Stomach smooth muscle (tissue), 2 donors: ENCODE results near the gene TM9SF2.

ENCODE experiments used
- H3K27ac ChIP-seq: one replicate; pipeline ENCODE4 v1.7.0; 2013; ENCODE audit warnings: mild to moderate bottlenecking, low read length, inconsistent platforms
- H3K27me3 ChIP-seq, 2 donors: one replicate each; pipeline ENCODE4 v1.7.0; 2013; ENCODE audit warnings: low read length in 2 of 2; ENCODE audit not compliant: insufficient read depth in 2 of 2, control insufficient read depth in 1 of 2
- H3K36me3 ChIP-seq, 2 donors: one replicate each; pipeline ENCODE4 v1.7.0; 2013; ENCODE audit warnings: low read length in 2 of 2; ENCODE audit not compliant: control insufficient read depth in 2 of 2, insufficient read depth in 2 of 2
- H3K4me1 ChIP-seq: one replicate; pipeline ENCODE4 v1.7.0; 2013; ENCODE audit warnings: low read length; ENCODE audit not compliant: control insufficient read depth, insufficient read depth
- H3K4me3 ChIP-seq, 2 donors: one replicate each; pipeline ENCODE4 v1.7.0; 2013; ENCODE audit warnings: low read length in 2 of 2
- H3K9ac ChIP-seq, 2 donors: one replicate each; pipeline ENCODE4 v1.7.0; 2013; ENCODE audit warnings: low read length in 2 of 2, mild to moderate bottlenecking in 1 of 2
- H3K9me3 ChIP-seq, 2 donors: one replicate each; pipeline ENCODE4 v1.7.0; 2013; ENCODE audit warnings: low read length in 2 of 2; ENCODE audit not compliant: control insufficient read depth in 2 of 2
- donor health status: healthy.
- donor health status: Pancreatic carcinoma.

The TM9SF2 gene

GRCh38 chr13:99577934-99578917 lies 77.0 kb downstream of the TM9SF2 start:
- H3K9me3 ChIP-seq = no peaks in the 10 kb centered on the region
- H3K36me3 ChIP-seq = no peaks in the 10 kb centered on the region
- no peak overlapping the region for H3K27ac ChIP-seq
- no peak overlapping the region for H3K9ac ChIP-seq
- H3K4me3 ChIP-seq = no peak overlapping the region
- peaks cover 2% of the 10 kb centered on the region for H3K4me1 ChIP-seq
- H3K27me3 ChIP-seq = no peaks in the 10 kb centered on the region

- Histone ChIP-seq H3K9me3 (no peaks in the 10 kb centered on the region), H3K36me3 (no peaks in the 10 kb centered on the region), H3K4me1 (peaks cover 2% of the 10 kb centered on the region), H3K27me3 (no peaks in the 10 kb centered on the region), H3K27ac (no peak overlapping the region), H3K9ac (no peak overlapping the region), H3K4me3 (no peak overlapping the region)
Observed at GRCh38 chr13:99580500-99581268, 79.4 kb downstream of the TM9SF2 start.

- Histone ChIP-seq H3K9ac (no peak overlapping the region), H3K27ac (no peak overlapping the region), H3K4me3 (no peak overlapping the region), H3K27me3 (no peaks in the 10 kb centered on the region), H3K36me3 (no peaks in the 10 kb centered on the region), H3K9me3 (no peaks in the 10 kb centered on the region), H3K4me1 (peaks cover 2% of the 10 kb centered on the region)
Observed at GRCh38 chr13:99582511-99582910, 81.2 kb downstream of the TM9SF2 start.

GRCh38 chr13:99585609-99586008 lies 84.3 kb downstream of the TM9SF2 start:
- H3K4me1 ChIP-seq = peaks cover 4% of the 10 kb centered on the region

GRCh38 chr13:99587021-99587420 lies 85.7 kb downstream of the TM9SF2 start:
- H3K27ac ChIP-seq = no peak overlapping the region

More at GRCh38 chr13:99585609-99586008, 84.3 kb downstream of the TM9SF2 start:
- no peak overlapping the region for H3K27ac ChIP-seq
- H3K9me3 ChIP-seq = no peaks in the 10 kb centered on the region
- H3K4me3 ChIP-seq = no peak overlapping the region
- no peaks in the 10 kb centered on the region for H3K36me3 ChIP-seq
- H3K9ac ChIP-seq = no peak overlapping the region
- H3K27me3 ChIP-seq = no peaks in the 10 kb centered on the region

GRCh38 chr13:99587893-99588606 lies 86.8 kb downstream of the TM9SF2 start:
- H3K27me3 ChIP-seq = no peaks in the 10 kb centered on the region
- no peak overlapping the region for H3K9ac ChIP-seq
- H3K4me3 ChIP-seq = no peak overlapping the region
- peaks cover 4% of the 10 kb centered on the region for H3K4me1 ChIP-seq
- H3K36me3 ChIP-seq = no peaks in the 10 kb centered on the region
- no peak overlapping the region for H3K27ac ChIP-seq
- no peaks in the 10 kb centered on the region for H3K9me3 ChIP-seq

More at GRCh38 chr13:99587021-99587420, 85.7 kb downstream of the TM9SF2 start:
- no peaks in the 10 kb centered on the region for H3K36me3 ChIP-seq
- H3K4me3 ChIP-seq = no peak overlapping the region
- no peaks in the 10 kb centered on the region for H3K9me3 ChIP-seq
- no peak overlapping the region for H3K9ac ChIP-seq
- H3K4me1 ChIP-seq = peaks cover 4% of the 10 kb centered on the region
- no peaks in the 10 kb centered on the region for H3K27me3 ChIP-seq

- Histone ChIP-seq H3K9ac (no peak overlapping the region), H3K27me3 (no peaks in the 10 kb centered on the region), H3K27ac (no peak overlapping the region), H3K4me1 (peaks cover 4% of the 10 kb centered on the region), H3K4me3 (no peak overlapping the region), H3K9me3 (no peaks in the 10 kb centered on the region), H3K36me3 (no peaks in the 10 kb centered on the region)
Observed at GRCh38 chr13:99589575-99589974, 88.3 kb downstream of the TM9SF2 start.

- Histone ChIP-seq H3K4me3 (no peak overlapping the region), H3K27me3 (no peaks in the 10 kb centered on the region), H3K27ac (no peak overlapping the region), H3K9me3 (no peaks in the 10 kb centered on the region), H3K9ac (no peak overlapping the region), H3K36me3 (no peaks in the 10 kb centered on the region), H3K4me1 (peaks cover 4% of the 10 kb centered on the region)
Observed at GRCh38 chr13:99590519-99591011, 89.3 kb downstream of the TM9SF2 start.

GRCh38 chr13:99596180-99596579 lies 94.9 kb downstream of the TM9SF2 start:
- no peaks in the 10 kb centered on the region for H3K9me3 ChIP-seq
- no peaks in the 10 kb centered on the region for H3K4me1 ChIP-seq
- no peak overlapping the region for H3K4me3 ChIP-seq
- H3K27me3 ChIP-seq = no peaks in the 10 kb centered on the region
- no peak overlapping the region for H3K27ac ChIP-seq
- H3K36me3 ChIP-seq = no peaks in the 10 kb centered on the region
- H3K9ac ChIP-seq = no peak overlapping the region

- Histone ChIP-seq H3K9me3 (no peaks in the 10 kb centered on the region), H3K27me3 (no peaks in the 10 kb centered on the region), H3K36me3 (no peaks in the 10 kb centered on the region), H3K9ac (no peak overlapping the region), H3K27ac (no peak overlapping the region), H3K4me1 (no peaks in the 10 kb centered on the region), H3K4me3 (no peak overlapping the region)
Observed at GRCh38 chr13:99600318-99600717, 99.0 kb downstream of the TM9SF2 start.
